Astrocyte of the hippocampus (primary cell): ENCODE data around the gene CCDC167.
A peak's percentile ranks its signal among the peaks of the same experiment; 100 is the strongest.

Experiments used
- DNase-seq: peaks from one replicate; pipeline ENCODE4 v3.0.0; 2011; ENCODE audit warnings: low read depth, low spot score

Gene CCDC167

GRCh38 chr6:37489697-37490336 is 9.9 kb downstream of the CCDC167 start:
- DNase-seq = peak; percentile 46

DNA sequence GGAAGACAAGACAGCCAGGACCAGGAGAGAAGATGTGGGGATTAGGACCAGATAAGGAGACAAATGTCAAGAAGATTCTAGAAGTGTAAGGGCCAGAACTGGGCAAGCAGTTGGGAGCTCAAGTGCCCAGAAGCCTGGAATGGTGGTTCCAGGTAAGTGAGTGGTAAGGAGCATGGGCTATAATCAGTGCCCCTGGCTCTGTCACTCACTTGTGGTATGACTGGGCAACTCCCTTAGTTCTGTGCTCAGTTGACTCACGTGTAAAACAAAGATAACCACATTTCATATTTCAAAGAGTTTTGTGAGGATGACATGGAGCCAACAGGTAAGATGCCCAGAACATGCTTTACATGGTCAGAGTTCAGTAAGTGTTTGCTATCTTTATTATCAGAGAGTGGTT is 11.2 kb downstream of the CCDC167 start:
- no peak for DNase-seq

- peak; percentile 53 for DNase-seq
Measured at GRCh38 chr6:37487591-37488380, 11.9 kb downstream of the CCDC167 start.

- no peak for DNase-seq
Measured at GRCh38 chr6:37486121-37486839, 13.4 kb downstream of the CCDC167 start.

GRCh38 chr6:37485291-37485702 is 14.4 kb downstream of the CCDC167 start:
- no peak for DNase-seq

- no peak for DNase-seq
Measured at GRCh38 chr6:37484786-37485170, 14.9 kb downstream of the CCDC167 start.

GRCh38 chr6:37483917-37484785 is 15.5 kb downstream of the CCDC167 start:
- DNase-seq = peak; percentile 84

DNA sequence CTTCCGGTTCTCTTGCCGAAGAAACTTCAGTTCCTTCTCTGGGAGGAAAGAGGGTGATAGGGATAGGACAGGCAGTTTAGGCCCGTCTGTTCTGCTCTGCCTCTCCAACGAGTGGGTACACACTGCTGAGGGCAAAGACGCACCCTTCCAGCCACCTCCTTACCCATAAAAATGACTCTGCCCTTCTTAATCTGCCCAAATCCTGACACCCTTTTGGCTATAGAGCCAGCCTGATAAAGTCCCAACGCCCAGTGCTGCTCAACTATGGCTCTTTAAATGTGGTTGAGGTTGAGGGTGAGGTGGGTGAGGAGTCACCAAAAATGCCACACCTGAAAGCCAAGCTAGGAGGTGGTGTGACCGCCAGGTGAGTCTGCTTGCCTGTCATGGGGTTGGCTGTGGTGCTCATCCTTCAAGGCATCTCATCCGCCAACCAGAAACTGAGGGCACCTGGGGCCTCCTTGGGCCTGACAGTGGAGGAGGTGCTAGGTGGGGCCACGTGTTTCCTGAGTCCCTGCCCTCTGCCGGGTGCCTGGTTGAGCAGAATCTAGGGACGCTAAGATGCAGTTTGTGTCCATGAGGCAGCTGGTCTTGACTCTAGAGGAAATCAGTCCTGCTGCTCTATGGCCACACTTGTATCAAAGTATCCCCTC is 16.3 kb downstream of the CCDC167 start:
- DNase-seq = no peak

GRCh38 chr6:37482606-37483251 is 17.0 kb downstream of the CCDC167 start:
- no peak for DNase-seq

DNA sequence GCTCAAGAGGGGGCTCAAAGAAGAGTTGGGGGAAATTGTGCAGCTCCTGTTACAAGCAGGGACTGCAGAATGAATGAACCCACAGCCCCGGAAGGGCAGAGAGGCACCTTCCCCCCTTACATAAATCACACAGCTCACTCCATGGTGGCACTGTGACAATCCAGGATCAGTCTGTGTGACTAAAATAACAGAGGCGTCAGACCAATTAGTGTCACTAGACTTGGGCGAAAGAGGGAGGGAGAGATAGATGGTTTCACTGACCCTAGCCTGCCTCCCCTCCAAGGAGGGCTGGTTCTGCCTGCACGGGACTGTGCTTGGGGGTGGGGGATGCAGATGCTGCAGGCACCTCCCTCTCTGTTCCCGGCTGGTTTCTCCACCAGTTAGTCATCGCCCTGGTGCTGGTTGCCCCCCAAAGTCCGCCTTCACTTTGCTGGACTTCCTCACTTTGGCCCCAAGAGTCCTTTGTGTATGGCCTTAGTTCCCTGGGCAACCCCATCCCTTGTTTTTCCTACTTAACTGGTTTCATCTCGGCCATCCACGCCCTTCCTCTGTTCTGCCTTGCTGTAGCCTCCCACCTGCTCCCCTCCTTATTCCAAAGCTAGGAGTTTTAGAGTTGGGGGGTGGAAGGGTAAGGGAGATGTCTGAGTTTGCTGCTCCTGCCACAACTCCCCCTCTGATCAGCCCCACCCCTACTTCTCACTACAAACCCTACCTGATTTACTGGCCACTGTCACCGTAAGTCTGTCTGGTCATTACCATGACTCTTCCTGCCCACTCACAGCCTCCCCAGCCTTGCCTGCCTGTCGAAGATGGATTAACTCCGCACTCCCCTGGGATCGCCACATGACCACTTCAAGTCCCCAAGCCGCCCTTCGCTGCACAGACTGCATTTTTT is 17.7 kb downstream of the CCDC167 start:
- DNase-seq = peak; percentile 17

- DNase-seq = no peak
Measured at GRCh38 chr6:37480951-37481534, 18.6 kb downstream of the CCDC167 start.

DNA sequence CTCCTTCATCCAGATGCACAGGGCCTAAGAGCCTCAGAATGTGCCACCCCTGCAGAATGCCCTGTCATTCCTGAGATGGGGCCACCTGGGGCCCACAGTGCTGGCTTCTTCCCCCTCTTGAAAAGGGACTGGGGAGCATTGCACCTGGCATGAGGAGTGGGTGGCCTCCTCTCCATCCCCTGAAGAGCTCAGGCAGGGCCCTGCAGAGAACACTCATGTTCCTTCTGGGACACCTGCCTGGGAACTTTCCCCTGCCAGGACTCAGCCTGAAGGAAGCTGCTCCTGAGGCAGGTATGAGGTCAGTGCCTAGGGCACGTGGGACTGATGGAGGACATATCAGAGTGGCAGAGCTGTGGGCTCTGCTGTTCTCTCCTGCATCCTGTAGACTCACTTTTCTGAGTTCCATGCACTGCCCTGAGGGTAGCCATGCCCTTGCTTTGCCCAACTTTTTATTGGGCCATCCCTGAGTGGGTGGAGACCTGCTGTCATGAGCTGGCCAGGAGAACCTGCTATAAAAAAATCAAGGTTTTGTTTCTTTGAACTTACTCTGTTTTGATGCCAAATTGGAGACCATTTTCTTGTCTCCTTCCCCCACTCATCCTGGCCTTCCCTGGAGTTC is 19.5 kb downstream of the CCDC167 start:
- no peak for DNase-seq

GRCh38 chr6:37479266-37479854 is 20.3 kb downstream of the CCDC167 start:
- no peak for DNase-seq

GRCh38 chr6:37478827-37479226 is 20.9 kb downstream of the CCDC167 start:
- no peak for DNase-seq

DNA sequence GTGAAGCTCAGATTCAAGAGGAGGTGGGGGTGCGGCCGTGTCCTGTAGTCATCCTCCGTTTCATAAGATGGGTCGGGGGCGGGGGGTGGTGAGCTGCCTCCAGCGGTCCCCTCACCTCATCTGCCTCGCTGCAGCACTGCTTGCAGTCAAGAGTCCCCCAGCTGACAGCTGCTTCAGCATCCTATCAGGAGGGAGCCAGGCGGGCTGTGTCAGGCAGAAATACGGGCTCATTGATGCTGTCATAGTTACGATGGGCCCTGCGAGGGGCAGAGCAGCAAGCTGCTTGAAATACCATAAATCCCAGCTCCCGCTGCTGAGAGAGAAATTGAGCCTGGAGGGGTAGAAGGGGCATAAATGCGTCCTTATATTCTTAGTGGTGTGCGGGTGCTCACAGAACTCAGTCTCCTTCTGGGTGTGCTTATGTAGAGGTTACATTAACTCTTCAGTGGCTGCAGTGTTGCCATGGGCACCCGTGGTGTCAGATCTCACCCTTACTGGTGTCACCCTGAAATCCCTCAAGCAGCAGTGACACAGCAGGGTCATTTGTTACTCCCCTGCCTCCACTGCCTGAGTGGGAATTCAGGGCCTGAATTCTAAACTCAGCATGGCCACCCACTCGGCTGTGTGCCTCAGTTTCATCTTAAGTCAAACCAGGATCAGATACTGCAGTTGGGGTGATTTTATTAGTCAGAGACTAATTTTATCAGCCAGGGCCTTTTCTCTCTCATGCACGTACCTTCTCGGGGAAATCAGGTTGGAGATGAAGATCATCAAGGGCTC is 21.8 kb downstream of the CCDC167 start:
- no peak for DNase-seq

- DNase-seq = no peak
Measured at GRCh38 chr6:37477191-37477590, 22.5 kb downstream of the CCDC167 start.

DNA sequence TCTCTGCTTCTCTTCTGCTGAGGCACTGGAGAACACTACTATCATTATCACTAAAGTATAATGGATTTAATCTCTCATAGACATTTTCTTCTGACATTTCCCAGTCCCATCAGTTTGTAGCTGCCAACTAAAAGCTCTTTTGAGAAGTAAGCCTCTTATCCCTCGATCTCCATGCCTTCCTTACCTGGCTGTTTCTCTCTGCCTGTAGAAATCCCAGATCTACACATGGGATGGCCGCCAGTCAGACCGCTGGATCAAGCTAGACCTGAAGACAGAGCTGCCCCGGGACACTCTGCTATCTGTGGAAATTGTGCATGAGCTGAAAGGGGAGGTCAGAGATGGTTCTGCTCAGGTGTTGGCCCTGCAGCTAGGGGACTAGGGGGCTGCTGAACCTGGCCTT is 25.4 kb downstream of the CCDC167 start:
- DNase-seq = no peak
